AG04449 (cell line): ENCODE results near the gene MYO16.

Experiments used
- CTCF ChIA-PET: fragments of 350-600 bp; formaldehyde crosslinking; extraction: SDS; loops from one replicate; lab custom pipeline; 2021; ENCODE audit warnings: antibody characterized with exemption; lab: Yijun Ruan, JAX
- POLR2A ChIA-PET: fragments of 400-600, 350-600 bp; formaldehyde crosslinking; extraction: SDS; loops from one replicate; lab custom pipeline; 2020; ENCODE audit warnings: antibody characterized with exemption, inconsistent platforms; lab: Yijun Ruan, JAX
- DNase-seq: peaks from one replicate; pipeline ENCODE4 v3.0.0-alpha.2; 2010; ENCODE audit warnings: low read depth, low spot score
- H3K4me3 ChIP-seq: 2 replicates; pipeline ENCODE4 v1.5.1; 2011; ENCODE audit warnings: low read depth, mild to moderate bottlenecking, control low read depth, low read length
- TF ChIP-seq, protein P1 (sequence below): IDR thresholded peaks from one replicate; pipeline ENCODE4 v1.5.1; 2011; ENCODE audit warnings: mild to moderate bottlenecking, moderate library complexity, low read length, control low read depth, inconsistent platforms; ENCODE audit not compliant: insufficient read depth; ENCODE audit errors: missing control alignments

MYO16 gene

DNA sequence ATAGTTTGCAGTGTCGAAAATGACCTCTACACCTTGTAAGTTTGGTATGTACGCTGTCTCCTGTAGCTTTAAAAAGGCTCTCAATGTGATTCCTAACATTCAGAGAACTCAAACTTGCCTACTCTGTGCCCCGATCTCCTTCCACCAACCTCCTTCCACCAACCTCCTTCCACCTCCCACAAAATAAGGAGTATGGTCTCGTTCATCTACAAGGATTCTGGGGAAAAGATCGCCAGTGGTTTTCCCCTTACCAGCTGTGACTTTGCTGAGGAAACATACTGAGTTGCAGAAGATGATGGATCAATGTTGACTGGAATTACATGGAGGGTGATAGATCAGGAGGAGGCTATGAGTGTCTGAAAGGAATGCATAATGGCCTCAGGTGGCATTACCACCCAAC, 16.0 kb downstream of the MYO16 start:
- CTCF ChIA-PET, result no interaction called here
- TF ChIP-seq, protein P1, sequence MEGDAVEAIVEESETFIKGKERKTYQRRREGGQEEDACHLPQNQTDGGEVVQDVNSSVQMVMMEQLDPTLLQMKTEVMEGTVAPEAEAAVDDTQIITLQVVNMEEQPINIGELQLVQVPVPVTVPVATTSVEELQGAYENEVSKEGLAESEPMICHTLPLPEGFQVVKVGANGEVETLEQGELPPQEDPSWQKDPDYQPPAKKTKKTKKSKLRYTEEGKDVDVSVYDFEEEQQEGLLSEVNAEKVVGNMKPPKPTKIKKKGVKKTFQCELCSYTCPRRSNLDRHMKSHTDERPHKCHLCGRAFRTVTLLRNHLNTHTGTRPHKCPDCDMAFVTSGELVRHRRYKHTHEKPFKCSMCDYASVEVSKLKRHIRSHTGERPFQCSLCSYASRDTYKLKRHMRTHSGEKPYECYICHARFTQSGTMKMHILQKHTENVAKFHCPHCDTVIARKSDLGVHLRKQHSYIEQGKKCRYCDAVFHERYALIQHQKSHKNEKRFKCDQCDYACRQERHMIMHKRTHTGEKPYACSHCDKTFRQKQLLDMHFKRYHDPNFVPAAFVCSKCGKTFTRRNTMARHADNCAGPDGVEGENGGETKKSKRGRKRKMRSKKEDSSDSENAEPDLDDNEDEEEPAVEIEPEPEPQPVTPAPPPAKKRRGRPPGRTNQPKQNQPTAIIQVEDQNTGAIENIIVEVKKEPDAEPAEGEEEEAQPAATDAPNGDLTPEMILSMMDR, result no peak

DNA sequence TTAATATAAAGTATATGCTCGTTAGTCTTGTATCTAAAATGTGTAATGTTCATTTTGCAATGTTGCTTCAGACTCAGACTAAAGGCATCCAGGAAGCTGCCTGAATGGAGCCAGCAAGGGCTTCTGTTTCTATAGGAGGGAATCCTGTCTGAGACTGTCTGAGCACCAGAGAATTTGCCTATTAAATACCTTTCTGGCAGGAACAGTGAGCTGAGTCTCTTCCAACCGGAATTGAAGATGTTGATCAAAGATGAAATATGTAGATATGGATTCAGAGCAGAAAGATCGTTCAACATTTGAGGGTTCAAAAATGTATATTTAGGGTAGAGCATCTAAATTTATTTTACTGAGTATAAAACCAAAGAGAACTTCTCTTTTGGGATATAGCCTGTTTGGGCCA, 20.9 kb downstream of the MYO16 start:
- ChIA-PET CTCF (no interaction called here), POLR2A (no interaction called here)
- no peak overlapping the region for H3K4me3 ChIP-seq
- no peak for DNase-seq
- TF ChIP-seq, protein P1, result no peak

More for the DNA sequence above, 16.0 kb downstream of the MYO16 start:
- no peak for DNase-seq
- H3K4me3 ChIP-seq, result no peak overlapping the region
- POLR2A ChIA-PET, result no interaction called here

DNA sequence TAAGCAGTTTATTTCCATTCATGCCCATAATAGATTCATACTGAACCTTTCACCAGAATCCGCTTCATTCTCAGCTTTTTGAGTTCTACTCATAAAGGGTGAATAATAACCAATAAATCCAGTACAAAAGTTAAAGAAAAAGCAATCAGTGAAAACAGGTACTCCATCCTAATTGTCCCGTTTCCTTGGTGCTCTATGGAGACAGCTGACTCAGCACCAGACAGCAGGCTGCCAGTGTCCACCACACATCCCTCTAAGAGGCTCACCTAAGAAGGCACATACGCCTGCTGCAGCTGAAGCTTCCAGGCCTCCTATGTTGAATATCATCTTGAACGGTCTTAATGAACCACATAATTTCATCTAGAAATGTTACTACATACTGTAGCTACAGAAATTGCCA, 27.3 kb downstream of the MYO16 start:
- H3K4me3 ChIP-seq, result no peak overlapping the region
- no peak for DNase-seq
- ChIA-PET CTCF (no interaction called here), POLR2A (no interaction called here)
- TF ChIP-seq, protein P1, result no peak

DNA sequence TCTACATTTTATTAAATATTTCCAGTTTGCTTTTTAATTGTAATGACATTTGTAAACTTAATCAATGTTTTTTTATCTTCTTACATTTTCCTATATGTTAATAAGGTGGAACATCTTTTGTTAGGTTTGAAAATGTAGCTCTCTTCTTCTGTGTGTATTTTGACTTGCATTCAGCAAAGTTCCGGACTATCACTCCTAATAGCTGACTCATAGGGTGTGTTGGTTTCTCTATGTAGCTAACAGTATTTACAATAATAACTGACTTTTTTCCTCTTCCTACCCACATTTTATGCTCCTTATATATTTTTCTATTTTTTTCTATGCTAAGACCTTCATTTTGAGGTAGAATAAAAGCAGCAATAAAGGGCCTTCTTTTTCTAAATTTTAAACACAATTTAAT, 28.1 kb downstream of the MYO16 start:
- ChIA-PET POLR2A (no interaction called here), CTCF (no interaction called here)
- no peak overlapping the region for H3K4me3 ChIP-seq
- no peak for DNase-seq
- TF ChIP-seq, protein P1, result no peak

DNA sequence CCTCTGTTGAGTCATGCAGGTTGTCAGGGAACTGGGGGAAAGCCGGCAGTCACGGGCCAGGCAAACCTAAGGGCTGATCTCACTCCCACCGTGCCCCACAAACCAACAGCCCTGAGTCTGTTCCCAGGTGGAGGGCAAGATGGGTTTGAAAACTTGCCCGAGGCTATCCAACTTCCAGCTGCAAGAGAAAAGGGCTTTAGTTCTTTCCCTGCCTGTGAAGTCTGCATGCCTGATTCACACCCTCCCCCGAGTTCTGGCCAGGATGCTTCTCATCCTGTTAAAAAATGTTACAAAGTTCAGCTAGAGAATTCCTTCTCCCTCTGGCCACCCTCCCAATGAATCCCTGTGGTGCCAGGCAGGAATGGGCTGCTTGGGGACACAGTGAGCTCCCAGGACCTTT, 33.1 kb downstream of the MYO16 start:
- H3K4me3 ChIP-seq, result no peak overlapping the region
- TF ChIP-seq, protein P1, result no peak
- CTCF ChIA-PET, result no interaction called here
- POLR2A ChIA-PET, result no interaction called here
- DNase-seq, result no peak

DNA sequence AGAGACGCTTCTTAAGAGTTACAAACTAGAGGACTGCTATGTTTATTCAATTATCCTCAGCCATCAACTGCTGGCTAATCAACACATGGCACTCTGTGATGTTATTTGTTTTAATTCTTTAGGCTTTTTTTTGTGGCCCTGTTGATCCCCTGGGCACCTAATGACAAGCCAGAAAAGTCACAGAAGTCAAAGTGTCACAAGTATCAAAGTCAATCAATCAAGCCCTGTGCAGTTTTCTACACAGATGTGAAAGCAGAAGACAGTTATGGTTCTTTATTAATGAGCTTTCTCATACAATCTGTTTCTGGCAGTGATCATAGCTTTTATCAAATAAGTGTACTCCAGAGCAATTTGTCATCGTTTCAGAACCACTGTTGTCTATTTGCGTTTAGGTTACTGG, 34.3 kb downstream of the MYO16 start:
- no peak for DNase-seq
- H3K4me3 ChIP-seq, result no peak overlapping the region
- TF ChIP-seq, protein P1, result no peak
- ChIA-PET CTCF (no interaction called here), POLR2A (no interaction called here)
